C4-2B (cell line): ENCODE measurements around the gene SOX6.
"Not testable (repeated sequence)": the region's sequence is repeated elsewhere in the genome, so short reads cannot be mapped to it uniquely, and the experiment has no call there.

Experiments
- ZFX ChIP-seq: fragments of 450-650 bp; IDR thresholded peaks from 2 replicates; pipeline ENCODE4 v1.6.1; 2017
- TF ChIP-seq, protein P1 (sequence below): fragments of 450-650 bp; conservative IDR thresholded peaks from 2 replicates; pipeline ENCODE4 v1.5.1; 2017; ENCODE audit warnings: mild to moderate bottlenecking

DNA sequence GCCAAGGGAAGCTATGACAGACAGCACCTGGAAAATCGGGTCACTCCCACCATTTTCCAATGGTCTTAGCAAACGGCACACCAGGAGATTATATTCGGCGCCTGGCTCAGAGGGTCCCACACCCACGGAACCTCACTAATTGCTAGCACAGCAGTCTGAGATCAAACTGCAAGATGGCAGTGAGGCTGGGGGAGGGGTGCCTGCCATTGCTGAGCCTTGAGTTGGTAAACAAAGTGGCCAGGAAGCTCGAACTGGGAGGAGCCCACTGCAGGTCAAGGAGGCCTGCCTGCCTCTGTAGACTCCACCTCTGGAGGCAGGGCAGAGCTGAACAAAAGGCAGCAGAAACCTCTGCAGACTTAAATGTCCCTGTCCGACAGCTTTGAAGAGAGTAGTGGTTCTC lies 214.7 kb downstream of the SOX6 start:
- TF ChIP-seq, protein P1, sequence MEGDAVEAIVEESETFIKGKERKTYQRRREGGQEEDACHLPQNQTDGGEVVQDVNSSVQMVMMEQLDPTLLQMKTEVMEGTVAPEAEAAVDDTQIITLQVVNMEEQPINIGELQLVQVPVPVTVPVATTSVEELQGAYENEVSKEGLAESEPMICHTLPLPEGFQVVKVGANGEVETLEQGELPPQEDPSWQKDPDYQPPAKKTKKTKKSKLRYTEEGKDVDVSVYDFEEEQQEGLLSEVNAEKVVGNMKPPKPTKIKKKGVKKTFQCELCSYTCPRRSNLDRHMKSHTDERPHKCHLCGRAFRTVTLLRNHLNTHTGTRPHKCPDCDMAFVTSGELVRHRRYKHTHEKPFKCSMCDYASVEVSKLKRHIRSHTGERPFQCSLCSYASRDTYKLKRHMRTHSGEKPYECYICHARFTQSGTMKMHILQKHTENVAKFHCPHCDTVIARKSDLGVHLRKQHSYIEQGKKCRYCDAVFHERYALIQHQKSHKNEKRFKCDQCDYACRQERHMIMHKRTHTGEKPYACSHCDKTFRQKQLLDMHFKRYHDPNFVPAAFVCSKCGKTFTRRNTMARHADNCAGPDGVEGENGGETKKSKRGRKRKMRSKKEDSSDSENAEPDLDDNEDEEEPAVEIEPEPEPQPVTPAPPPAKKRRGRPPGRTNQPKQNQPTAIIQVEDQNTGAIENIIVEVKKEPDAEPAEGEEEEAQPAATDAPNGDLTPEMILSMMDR = not testable (repeated sequence)
- not testable (repeated sequence) for TF ChIP-seq ZFX
